Measurements from ENCODE around the gene WIPF2. TPM values are rescaled to one million over a fixed set of nuclear protein-coding genes. Genes with fewer than 3 reads are reported as not detected.

Gene WIPF2
- total RNA-seq, 1 donor from 2014 or later: 12.5 TPM

DNA sequence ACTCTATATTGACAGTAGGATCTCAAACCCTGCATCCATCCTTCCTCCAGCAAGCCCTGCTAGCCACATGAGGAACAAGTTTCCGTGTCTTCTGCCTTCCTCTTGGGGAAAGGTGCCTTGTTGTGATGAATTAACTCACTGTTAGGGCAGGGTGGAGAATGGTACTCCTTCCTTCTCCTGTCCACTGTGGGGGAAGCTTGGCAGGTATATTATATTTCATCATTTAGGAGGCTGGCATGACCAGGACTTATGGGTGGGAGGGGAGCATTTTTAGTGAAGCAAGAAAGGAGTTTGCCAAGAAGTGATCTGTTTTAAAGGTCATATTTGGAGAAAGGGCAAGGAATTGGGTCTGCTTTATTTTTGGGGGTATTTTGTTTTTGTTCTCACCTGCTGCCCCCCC is 59.3 kb downstream of the WIPF2 start:
- DNase-seq (ENCODE audit: low read depth): no peak
- TF ChIP-seq, protein P1, sequence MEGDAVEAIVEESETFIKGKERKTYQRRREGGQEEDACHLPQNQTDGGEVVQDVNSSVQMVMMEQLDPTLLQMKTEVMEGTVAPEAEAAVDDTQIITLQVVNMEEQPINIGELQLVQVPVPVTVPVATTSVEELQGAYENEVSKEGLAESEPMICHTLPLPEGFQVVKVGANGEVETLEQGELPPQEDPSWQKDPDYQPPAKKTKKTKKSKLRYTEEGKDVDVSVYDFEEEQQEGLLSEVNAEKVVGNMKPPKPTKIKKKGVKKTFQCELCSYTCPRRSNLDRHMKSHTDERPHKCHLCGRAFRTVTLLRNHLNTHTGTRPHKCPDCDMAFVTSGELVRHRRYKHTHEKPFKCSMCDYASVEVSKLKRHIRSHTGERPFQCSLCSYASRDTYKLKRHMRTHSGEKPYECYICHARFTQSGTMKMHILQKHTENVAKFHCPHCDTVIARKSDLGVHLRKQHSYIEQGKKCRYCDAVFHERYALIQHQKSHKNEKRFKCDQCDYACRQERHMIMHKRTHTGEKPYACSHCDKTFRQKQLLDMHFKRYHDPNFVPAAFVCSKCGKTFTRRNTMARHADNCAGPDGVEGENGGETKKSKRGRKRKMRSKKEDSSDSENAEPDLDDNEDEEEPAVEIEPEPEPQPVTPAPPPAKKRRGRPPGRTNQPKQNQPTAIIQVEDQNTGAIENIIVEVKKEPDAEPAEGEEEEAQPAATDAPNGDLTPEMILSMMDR (conservative IDR thresholded peaks at IDR 0.05; ENCODE audit: low read depth, low read length): no peak
- H3K4me3 ChIP-seq (ENCODE audit: low read depth, low read length): no peak overlapping the region

DNA sequence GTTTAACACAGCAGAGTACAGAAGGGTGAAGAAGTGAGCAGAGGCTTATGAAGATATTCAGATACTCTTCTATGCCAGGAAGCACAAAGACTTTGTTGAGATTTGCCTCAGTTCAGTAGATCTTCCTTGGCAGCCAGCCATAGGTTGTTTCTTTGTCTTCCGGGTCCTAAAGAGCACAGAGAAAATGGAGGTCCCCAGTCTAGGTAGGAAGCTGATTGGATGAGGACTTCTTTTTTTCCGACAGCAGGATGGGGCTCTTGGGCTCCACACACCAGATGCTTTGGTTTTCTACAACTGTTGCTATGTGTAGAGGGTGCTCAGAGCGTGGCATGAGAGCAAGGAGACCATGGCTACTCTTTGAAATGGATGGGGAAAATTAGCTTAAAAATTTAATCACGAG is 60.3 kb downstream of the WIPF2 start:
- no peak for DNase-seq (ENCODE audit: low read depth)
- TF ChIP-seq, protein P1 (conservative IDR thresholded peaks at IDR 0.05; ENCODE audit: low read depth, low read length): no peak
- no peak overlapping the region for H3K4me3 ChIP-seq (ENCODE audit: low read depth, low read length)

DNA sequence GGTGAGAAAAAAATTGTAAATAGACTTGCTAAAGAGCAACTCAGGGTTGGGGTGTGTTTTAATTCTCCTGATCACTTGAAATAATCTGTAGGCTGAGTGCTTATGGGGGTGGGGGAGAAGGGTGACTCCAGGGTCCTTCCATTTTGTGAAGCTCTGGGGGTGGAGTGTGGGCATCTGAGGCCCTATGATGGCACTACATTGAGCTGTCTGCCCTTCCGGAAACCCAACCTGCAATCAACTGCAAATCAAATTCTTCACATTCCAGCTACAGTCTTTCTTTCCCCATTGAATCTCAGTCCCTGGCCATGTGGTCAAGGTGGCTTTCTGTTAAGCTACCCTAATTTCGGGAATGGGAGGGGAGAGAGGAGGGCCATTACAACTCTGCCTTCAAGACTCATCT is 62.6 kb downstream of the WIPF2 start:
- TF ChIP-seq, protein P1 (conservative IDR thresholded peaks at IDR 0.05; ENCODE audit: low read depth, low read length): no peak
- no peak overlapping the region for H3K4me3 ChIP-seq (ENCODE audit: low read depth, low read length)
- no peak for DNase-seq (ENCODE audit: low read depth)

DNA sequence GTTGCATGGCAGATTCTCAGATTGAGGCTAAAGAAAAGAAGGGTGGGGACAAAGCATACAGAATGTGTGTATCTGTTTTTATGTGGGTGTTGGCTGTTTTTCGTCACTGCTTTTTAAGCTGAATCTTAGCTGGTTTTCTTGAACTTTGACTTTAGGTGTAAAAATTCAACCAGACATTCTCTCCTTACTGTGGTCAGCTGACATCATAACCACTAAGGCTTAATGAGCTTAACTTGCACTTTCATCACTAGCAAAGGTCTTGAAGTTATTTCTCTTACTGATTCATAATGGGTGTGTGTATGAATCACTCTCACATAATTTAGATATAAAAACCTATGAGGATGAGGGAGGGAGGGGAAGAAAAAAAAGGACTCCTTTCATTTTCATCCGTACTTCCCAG is 64.6 kb downstream of the WIPF2 start:
- TF ChIP-seq, protein P1 (conservative IDR thresholded peaks at IDR 0.05; ENCODE audit: low read depth, low read length): no peak
- peak overlapping the region; percentile 34 for H3K4me3 ChIP-seq (ENCODE audit: low read depth, low read length)
- peak; percentile 96 for DNase-seq (ENCODE audit: low read depth)

DNA sequence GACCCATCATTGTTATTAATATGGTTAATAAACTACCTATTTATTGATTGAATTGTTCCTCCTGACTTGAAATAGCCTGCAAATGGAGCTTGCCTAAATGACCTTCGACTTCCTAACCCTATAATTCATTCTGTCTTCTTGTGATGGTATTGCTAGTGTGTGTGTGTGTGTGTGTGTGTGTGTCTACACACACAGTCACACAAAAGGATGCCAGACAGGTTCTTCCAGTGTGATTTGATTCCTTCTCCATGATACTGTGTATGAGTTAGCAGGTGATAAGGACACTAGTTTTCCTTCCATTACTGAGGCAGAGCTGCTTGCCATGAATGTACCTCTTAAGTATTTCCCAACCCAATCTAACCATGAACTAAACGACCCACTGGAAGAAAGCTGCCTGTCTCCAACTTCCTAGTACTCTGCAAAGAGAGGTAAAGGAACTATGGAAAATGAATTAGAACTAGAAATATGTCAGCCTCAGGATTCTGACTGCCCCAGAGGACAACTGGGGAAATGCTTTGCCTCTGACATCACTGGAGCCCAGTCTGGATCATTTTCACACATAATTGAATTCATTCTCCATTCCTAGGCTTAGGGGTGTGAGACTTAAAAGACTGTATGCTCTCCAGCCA is 65.1 kb downstream of the WIPF2 start:
- peak; percentile 47 for DNase-seq (ENCODE audit: low read depth)
- H3K4me3 ChIP-seq (ENCODE audit: low read depth, low read length): peak overlapping the region; percentile 34
- TF ChIP-seq, protein P1 (conservative IDR thresholded peaks at IDR 0.05; ENCODE audit: low read depth, low read length): peak; percentile 32

DNA sequence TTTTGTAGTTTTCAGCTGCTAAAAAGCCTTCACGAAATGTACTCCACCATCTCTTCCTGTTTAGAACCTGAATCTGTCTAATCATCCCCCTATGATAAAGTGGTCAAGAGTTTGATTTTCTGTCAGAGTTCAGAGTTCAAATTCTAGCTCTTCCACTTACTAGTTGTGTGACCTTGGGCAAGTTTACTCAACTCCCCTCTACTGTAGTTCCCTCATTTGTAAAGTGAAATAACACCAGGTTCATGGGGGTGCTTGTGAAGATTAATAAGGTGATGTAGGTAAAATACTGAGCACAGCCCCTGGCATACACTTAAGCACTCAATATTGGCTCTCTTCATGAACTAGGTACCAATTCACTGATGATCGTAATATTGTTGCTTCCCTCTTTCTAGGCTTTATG is 67.4 kb downstream of the WIPF2 start:
- H3K4me3 ChIP-seq (ENCODE audit: low read depth, low read length): no peak overlapping the region
- TF ChIP-seq, protein P1 (conservative IDR thresholded peaks at IDR 0.05; ENCODE audit: low read depth, low read length): no peak
- DNase-seq (ENCODE audit: low read depth): no peak

DNA sequence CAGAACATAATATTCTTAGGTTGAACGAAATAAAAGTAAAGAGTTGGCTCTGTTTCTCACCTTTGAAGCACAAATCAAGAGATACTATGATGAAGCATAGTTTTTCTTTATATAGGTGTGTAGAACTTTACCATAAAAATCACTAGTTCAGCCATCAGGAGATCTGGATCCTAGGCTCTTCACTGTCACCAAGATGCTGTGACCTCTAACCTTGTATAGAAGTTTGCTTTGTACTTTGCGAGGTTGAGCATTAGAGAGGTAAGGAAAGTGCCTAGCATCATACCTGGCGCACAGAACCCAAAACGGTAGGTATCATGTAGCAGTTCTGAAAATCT is 68.0 kb downstream of the WIPF2 start:
- no peak for DNase-seq (ENCODE audit: low read depth)
- peak overlapping the region; percentile 14 for H3K4me3 ChIP-seq (ENCODE audit: low read depth, low read length)
- TF ChIP-seq, protein P1 (conservative IDR thresholded peaks at IDR 0.05; ENCODE audit: low read depth, low read length): no peak
